ENCODE results near the gene TTC34. TPM values are rescaled to one million over a fixed set of nuclear protein-coding genes. Genes with fewer than 3 reads are reported as not detected.

Gene TTC34
- total and polyA plus RNA-seq, 2 of the 13 experiments (the other 11 are each of a cell fraction or from before 2014, with no cell fraction given), result 0.07 to 0.11 TPM

GRCh38 chr1:2587071-2587859 lies 214.2 kb downstream of the TTC34 start:
- peak overlapping the region; percentile 86 for H3K27ac ChIP-seq (ENCODE audit: extremely low read length, insufficient read depth, low read length)
- FAIRE-seq (no peak), ATAC-seq (peak; percentile 13), DNase-seq (ENCODE audit: low spot score) (no peak)
- in situ Hi-C loops (cut with HindIII; ENCODE audit: extremely low pct_ligation_motif_present, low pct_unique_long_range_greater_than_20kb) (no loop called here), intact Hi-C loops (cut with micrococcal nuclease; ENCODE audit: unreplicated experiment) (loop anchor here (10.0 kb wide), 1 partner anchor 48 kb away; the partner anchor contains the start of gene MMEL1)
- H3K27me3 ChIP-seq (ENCODE audit: control insufficient read depth in 1 of 2, insufficient read depth in 2 of 2, low read length in 2 of 2), result no peaks in the 10 kb centered on the region; a peak in 1 of 5 replicates
- no peaks in the 10 kb centered on the region for H3K9me3 ChIP-seq (ENCODE audit: low read length)
- ChIA-PET CTCF (ENCODE audit: low intra/inter-chr PET ratio, low total read pairs) (no interaction called here), POLR2A (interaction anchor here (0.7 to 2.7 kb wide), 4 partner anchors 9 to 174 kb away, joined by 3 to 18 read pairs (median 3); partner anchors contain the start of genes PEX10 and TNFRSF14)
- H4K20me1 ChIP-seq (ENCODE audit: insufficient read depth, low read length), result no peaks in the 10 kb centered on the region
- peak overlapping the region; percentile 88 for H3K4me2 ChIP-seq (ENCODE audit: low read depth, low read length)
- H2AFZ ChIP-seq (ENCODE audit: low read length), result no peak overlapping the region
- H3K36me3 ChIP-seq (replicated peaks in 1 of 2; ENCODE audit: control insufficient read depth in 1 of 2, insufficient read depth in 2 of 2, low read length in 2 of 2), result no peaks in the 10 kb centered on the region
- H3K4me1 ChIP-seq (ENCODE audit: insufficient read depth, low read length), result peaks cover 40% of the 10 kb centered on the region
- peak overlapping the region; percentile 79 to 95 (median 90) for H3K4me3 ChIP-seq (replicated peaks in 1 of 3; ENCODE audit: insufficient read depth in 1 of 3, low read depth in 2 of 3, low read length in 3 of 3)
- BruUV-seq (replicated peaks), result no TSS peak
- 33% methylated on average over 14 of the region's 52 CpGs for WGBS (ENCODE audit: low lambda C conversion rate)
- no peaks in the 10 kb centered on the region for H3K79me2 ChIP-seq (ENCODE audit: insufficient read depth, low read length)
- H3K9ac ChIP-seq (ENCODE audit: insufficient read depth, low read depth, low read length), result peak overlapping the region; percentile 76
- TF ChIP-seq KLF12 (CRISPR knock-in tag; IDR thresholded peaks at IDR 0.05; ENCODE audit: borderline replicate concordance) (0 out of 2 replicates have a peak, but pooled peaks have one; percentile 43), ZNF567 (CRISPR knock-in tag; IDR thresholded peaks at IDR 0.05; ENCODE audit: borderline replicate concordance) (0 out of 2 replicates have a peak, but pooled peaks have one; percentile 57), HOXA5 (CRISPR knock-in tag; IDR thresholded peaks at IDR 0.05) (0 out of 2 replicates have a peak, but pooled peaks have one; percentile 26), KDM1A (CRISPR knock-in tag; IDR thresholded peaks at IDR 0.05) (no peak), CBX5 (CRISPR knock-in tag; IDR thresholded peaks at IDR 0.05; ENCODE audit: borderline replicate concordance) (no peak), CAMTA2 (CRISPR knock-in tag; IDR thresholded peaks at IDR 0.05; ENCODE audit: borderline replicate concordance) (peak; percentile 66; the same call in 1 of the 2 replicates), ZNF546 (CRISPR knock-in tag; conservative IDR thresholded peaks at IDR 0.05) (0 out of 2 replicates have a peak, but pooled peaks have one; percentile 17), ZNF430 (CRISPR knock-in tag; IDR thresholded peaks at IDR 0.05) (0 out of 2 replicates have a peak, but pooled peaks have one; percentile 6), ATF7-NPFF (CRISPR knock-in tag; IDR thresholded peaks at IDR 0.05; ENCODE audit: low read depth) (peak; percentile 68; the same call in 1 of the 2 replicates), SAP130 (CRISPR knock-in tag; IDR thresholded peaks at IDR 0.05; ENCODE audit: low read depth) (peak; percentile 63), ZFP90 (CRISPR knock-in tag; IDR thresholded peaks at IDR 0.05; ENCODE audit: borderline replicate concordance) (0 out of 2 replicates have a peak, but pooled peaks have one; percentile 33), ZSCAN20 (CRISPR knock-in tag; IDR thresholded peaks at IDR 0.05; ENCODE audit: borderline replicate concordance) (0 out of 2 replicates have a peak, but pooled peaks have one; percentile 28), U2AF2 (IDR thresholded peaks at IDR 0.05; ENCODE audit: low read depth, low read length) (no peak), CHD4 (IDR thresholded peaks at IDR 0.05; ENCODE audit: borderline replicate concordance, low read length) (no peak), FOXK1 (CRISPR knock-in tag; IDR thresholded peaks at IDR 0.05; ENCODE audit: borderline replicate concordance, low read depth) (no peak), IKZF4 (CRISPR knock-in tag; IDR thresholded peaks at IDR 0.05; ENCODE audit: borderline replicate concordance, low read depth, not compliant biosample characterization) (no peak), ZNF275 (CRISPR knock-in tag; IDR thresholded peaks at IDR 0.05; ENCODE audit: borderline replicate concordance) (0 out of 2 replicates have a peak, but pooled peaks have one; percentile 19), SIX1 (CRISPR knock-in tag; IDR thresholded peaks at IDR 0.05; ENCODE audit: borderline replicate concordance) (no peak), PRMT3 (CRISPR knock-in tag; IDR thresholded peaks at IDR 0.05; ENCODE audit: borderline replicate concordance, low read depth) (no peak), HOXD1 (CRISPR knock-in tag; IDR thresholded peaks at IDR 0.05) (no peak)
- TF ChIP-seq, protein P1, sequence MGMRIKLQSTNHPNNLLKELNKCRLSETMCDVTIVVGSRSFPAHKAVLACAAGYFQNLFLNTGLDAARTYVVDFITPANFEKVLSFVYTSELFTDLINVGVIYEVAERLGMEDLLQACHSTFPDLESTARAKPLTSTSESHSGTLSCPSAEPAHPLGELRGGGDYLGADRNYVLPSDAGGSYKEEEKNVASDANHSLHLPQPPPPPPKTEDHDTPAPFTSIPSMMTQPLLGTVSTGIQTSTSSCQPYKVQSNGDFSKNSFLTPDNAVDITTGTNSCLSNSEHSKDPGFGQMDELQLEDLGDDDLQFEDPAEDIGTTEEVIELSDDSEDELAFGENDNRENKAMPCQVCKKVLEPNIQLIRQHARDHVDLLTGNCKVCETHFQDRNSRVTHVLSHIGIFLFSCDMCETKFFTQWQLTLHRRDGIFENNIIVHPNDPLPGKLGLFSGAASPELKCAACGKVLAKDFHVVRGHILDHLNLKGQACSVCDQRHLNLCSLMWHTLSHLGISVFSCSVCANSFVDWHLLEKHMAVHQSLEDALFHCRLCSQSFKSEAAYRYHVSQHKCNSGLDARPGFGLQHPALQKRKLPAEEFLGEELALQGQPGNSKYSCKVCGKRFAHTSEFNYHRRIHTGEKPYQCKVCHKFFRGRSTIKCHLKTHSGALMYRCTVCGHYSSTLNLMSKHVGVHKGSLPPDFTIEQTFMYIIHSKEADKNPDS (CRISPR knock-in tag; IDR thresholded peaks at IDR 0.05), result no peak

Measured in HepG2 (cell line).